OCI-LY1 (cell line): ENCODE results near the gene GALNTL6.

Experiments used
- CTCF ChIP-seq: fragments of 200-600 bp; sonication (generic), shearing (Covaris generic); IDR thresholded peaks from 2 replicates; pipeline ENCODE4 v1.5.1; 2017; ENCODE audit warnings: mild to moderate bottlenecking, antibody characterized with exemption, low read length, moderate library complexity, mixed read lengths
- EZH2 ChIP-seq: fragments of 200-600 bp; sonication (generic), shearing (Covaris generic); IDR thresholded peaks from 2 replicates; pipeline ENCODE4 v1.8.0; 2017; ENCODE audit warnings: borderline replicate concordance, mixed run types, mild to moderate bottlenecking, antibody characterized with exemption, low read length, moderate library complexity, mixed read lengths

GRCh38 chr4:172596206-172596605, 783.0 kb downstream of the GALNTL6 start:
- no peak for TF ChIP-seq EZH2
- TF ChIP-seq CTCF: no peak
